ENCODE measurements around the gene REG4. TPM values are rescaled to one million over a fixed set of nuclear protein-coding genes. Genes with fewer than 3 reads are reported as not detected.

The REG4 gene
- total RNA-seq, 2 experiments from 2014 or later: 0.33 TPM; not detected in 1

- no peak overlapping the region for H3K4me3 ChIP-seq (ENCODE audit: low read length)
- H3K27ac ChIP-seq (ENCODE audit: low read depth in 1 of 2, low read length in 2 of 2): no peak overlapping the region
- Mint-ChIP-seq H3K27me3 (peaks cover 13% of the 10 kb centered on the region), H3K27ac (no peak overlapping the region), H3K36me3 (ENCODE audit: low read depth) (no peaks in the 10 kb centered on the region), H3K4me3 (no peak overlapping the region), H3K4me1 (ENCODE audit: low read depth) (no peaks in the 10 kb centered on the region), H3K9me3 (no peaks in the 10 kb centered on the region)
- H3K27me3 ChIP-seq (ENCODE audit: control insufficient read depth in 1 of 2, insufficient read depth in 2 of 2, low read length in 2 of 2): peaks cover 3 to 14% of the 10 kb centered on the region in 2 experiments
- no peaks in the 10 kb centered on the region for H3K9me3 ChIP-seq (ENCODE audit: control insufficient read depth in 1 of 2, insufficient read depth in 1 of 2, low read length in 2 of 2)
- intact Hi-C loops (cut with DNase I, micrococcal nuclease): no loop called here
- ChIA-PET POLR2A (no interaction called here), CTCF (no interaction called here)
- H3K36me3 ChIP-seq (ENCODE audit: insufficient read depth, low read length): no peaks in the 10 kb centered on the region
- ATAC-seq (ENCODE audit: poor library complexity) (no peak), DNase-seq (no peak)
- H3K4me1 ChIP-seq (ENCODE audit: insufficient read depth, low read length): no peaks in the 10 kb centered on the region
- no peak for TF ChIP-seq CTCF (IDR thresholded peaks at IDR 0.05)
Measured at GRCh38 chr1:119764220-119764619, 47.0 kb downstream of the REG4 start.

GRCh38 chr1:119762953-119763352 lies 48.3 kb downstream of the REG4 start:
- Mint-ChIP-seq H3K4me1 (ENCODE audit: low read depth) (no peaks in the 10 kb centered on the region), H3K27ac (no peak overlapping the region), H3K36me3 (ENCODE audit: low read depth) (no peaks in the 10 kb centered on the region), H3K27me3 (peaks cover 13% of the 10 kb centered on the region), H3K9me3 (no peaks in the 10 kb centered on the region), H3K4me3 (no peak overlapping the region)
- ChIA-PET CTCF (no interaction called here), POLR2A (no interaction called here)
- H3K9me3 ChIP-seq (ENCODE audit: control insufficient read depth in 1 of 2, insufficient read depth in 1 of 2, low read length in 2 of 2): no peaks in the 10 kb centered on the region
- no peak overlapping the region for H3K27ac ChIP-seq (ENCODE audit: low read depth in 1 of 2, low read length in 2 of 2)
- no peak for DNase-seq
- ATAC-seq (ENCODE audit: poor library complexity): no peak
- TF ChIP-seq CTCF (IDR thresholded peaks at IDR 0.05): no peak
- intact Hi-C loops (cut with DNase I, micrococcal nuclease): no loop called here
- H3K27me3 ChIP-seq (ENCODE audit: control insufficient read depth in 1 of 2, insufficient read depth in 2 of 2, low read length in 2 of 2): peaks cover 3 to 14% of the 10 kb centered on the region in 2 experiments
- no peaks in the 10 kb centered on the region for H3K36me3 ChIP-seq (ENCODE audit: insufficient read depth, low read length)
- no peaks in the 10 kb centered on the region for H3K4me1 ChIP-seq (ENCODE audit: insufficient read depth, low read length)
- H3K4me3 ChIP-seq (ENCODE audit: low read length): no peak overlapping the region

GRCh38 chr1:119762409-119762808 lies 48.9 kb downstream of the REG4 start:
- H3K4me3 ChIP-seq (ENCODE audit: low read length): no peak overlapping the region
- POLR2A ChIA-PET: no interaction called here
- no peaks in the 10 kb centered on the region for H3K36me3 Mint-ChIP-seq (ENCODE audit: low read depth)

More at GRCh38 chr1:119762409-119762808, 48.9 kb downstream of the REG4 start:
- H3K4me1 ChIP-seq (ENCODE audit: insufficient read depth, low read length): no peaks in the 10 kb centered on the region
- ATAC-seq (ENCODE audit: poor library complexity): no peak
- Mint-ChIP-seq H3K27ac (no peak overlapping the region), H3K4me1 (ENCODE audit: low read depth) (no peaks in the 10 kb centered on the region), H3K27me3 (peaks cover 10% of the 10 kb centered on the region), H3K4me3 (no peak overlapping the region), H3K9me3 (no peaks in the 10 kb centered on the region)
- intact Hi-C loops (cut with DNase I, micrococcal nuclease): no loop called here
- no peaks in the 10 kb centered on the region for H3K9me3 ChIP-seq (ENCODE audit: control insufficient read depth in 1 of 2, insufficient read depth in 1 of 2, low read length in 2 of 2)
- H3K27ac ChIP-seq (ENCODE audit: low read depth in 1 of 2, low read length in 2 of 2): no peak overlapping the region
- no peaks in the 10 kb centered on the region for H3K36me3 ChIP-seq (ENCODE audit: insufficient read depth, low read length)
- CTCF ChIA-PET: no interaction called here
- no peak for TF ChIP-seq CTCF (IDR thresholded peaks at IDR 0.05)
- no peak for DNase-seq
- peaks cover 3 to 19% of the 10 kb centered on the region in 2 experiments for H3K27me3 ChIP-seq (ENCODE audit: control insufficient read depth in 1 of 2, insufficient read depth in 2 of 2, low read length in 2 of 2)
